AG10803 (cell line): ENCODE measurements around the gene JMY.
"Not testable (repeated sequence)": the region's sequence is repeated elsewhere in the genome, so short reads cannot be mapped to it uniquely, and the experiment has no call there.

Experiments
- DNase-seq: peaks from one replicate; pipeline ENCODE4 v3.0.0; 2010; ENCODE audit warnings: low read depth
- H3K4me3 ChIP-seq: 2 replicates; pipeline ENCODE4 v1.5.1; 2011; ENCODE audit warnings: mild to moderate bottlenecking, low read length, control low read depth
- TF ChIP-seq, protein P1 (sequence below): conservative IDR thresholded peaks from 2 replicates; pipeline ENCODE4 v1.5.1; 2011; ENCODE audit warnings: mild to moderate bottlenecking, low read length, control low read depth, inconsistent platforms

JMY gene

GRCh38 chr5:79236970-79237739, 1.2 kb downstream of the JMY start:
- peak overlapping the region; percentile 86 for H3K4me3 ChIP-seq
- TF ChIP-seq, protein P1, sequence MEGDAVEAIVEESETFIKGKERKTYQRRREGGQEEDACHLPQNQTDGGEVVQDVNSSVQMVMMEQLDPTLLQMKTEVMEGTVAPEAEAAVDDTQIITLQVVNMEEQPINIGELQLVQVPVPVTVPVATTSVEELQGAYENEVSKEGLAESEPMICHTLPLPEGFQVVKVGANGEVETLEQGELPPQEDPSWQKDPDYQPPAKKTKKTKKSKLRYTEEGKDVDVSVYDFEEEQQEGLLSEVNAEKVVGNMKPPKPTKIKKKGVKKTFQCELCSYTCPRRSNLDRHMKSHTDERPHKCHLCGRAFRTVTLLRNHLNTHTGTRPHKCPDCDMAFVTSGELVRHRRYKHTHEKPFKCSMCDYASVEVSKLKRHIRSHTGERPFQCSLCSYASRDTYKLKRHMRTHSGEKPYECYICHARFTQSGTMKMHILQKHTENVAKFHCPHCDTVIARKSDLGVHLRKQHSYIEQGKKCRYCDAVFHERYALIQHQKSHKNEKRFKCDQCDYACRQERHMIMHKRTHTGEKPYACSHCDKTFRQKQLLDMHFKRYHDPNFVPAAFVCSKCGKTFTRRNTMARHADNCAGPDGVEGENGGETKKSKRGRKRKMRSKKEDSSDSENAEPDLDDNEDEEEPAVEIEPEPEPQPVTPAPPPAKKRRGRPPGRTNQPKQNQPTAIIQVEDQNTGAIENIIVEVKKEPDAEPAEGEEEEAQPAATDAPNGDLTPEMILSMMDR = no peak
- peak; percentile 38 for DNase-seq

GRCh38 chr5:79237740-79238560, 2.0 kb downstream of the JMY start:
- DNase-seq = no peak
- TF ChIP-seq, protein P1 = no peak
- H3K4me3 ChIP-seq = peak overlapping the region; percentile 86

GRCh38 chr5:79240561-79240960, 4.6 kb downstream of the JMY start:
- DNase-seq = no peak
- TF ChIP-seq, protein P1 = no peak
- no peak overlapping the region for H3K4me3 ChIP-seq

GRCh38 chr5:79241535-79241979, 5.6 kb downstream of the JMY start:
- H3K4me3 ChIP-seq = no peak overlapping the region
- TF ChIP-seq, protein P1 = no peak
- DNase-seq = no peak

GRCh38 chr5:79242242-79243039, 6.5 kb downstream of the JMY start:
- H3K4me3 ChIP-seq = no peak overlapping the region
- TF ChIP-seq, protein P1 = no peak
- no peak for DNase-seq

- H3K4me3 ChIP-seq = no peak overlapping the region
- TF ChIP-seq, protein P1 = no peak
- no peak for DNase-seq
Measured at GRCh38 chr5:79243224-79243623, 7.3 kb downstream of the JMY start.

DNA sequence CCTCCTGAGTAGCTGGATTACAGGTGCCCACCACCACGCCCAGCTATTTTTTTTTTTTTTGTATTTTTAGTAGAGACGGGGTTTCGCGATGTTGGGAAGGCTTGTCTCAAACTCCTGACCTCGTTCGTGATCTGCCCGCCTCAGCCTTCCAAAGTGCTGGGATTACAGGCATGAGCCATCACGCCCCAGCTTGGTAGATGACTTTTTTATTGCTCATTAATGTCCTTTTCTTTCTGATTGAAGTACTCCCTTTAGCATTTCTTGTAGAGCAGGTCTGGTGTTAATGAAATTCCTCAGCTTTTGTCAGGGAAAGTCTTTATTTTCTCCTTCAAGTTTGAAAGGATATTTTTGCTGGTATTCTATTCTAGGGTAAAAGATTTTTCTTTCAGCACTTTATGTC, 18.1 kb downstream of the JMY start:
- not testable (repeated sequence) for DNase-seq, H3K4me3 ChIP-seq
